ENCODE data around the gene CSTB.

The CSTB gene

DNA sequence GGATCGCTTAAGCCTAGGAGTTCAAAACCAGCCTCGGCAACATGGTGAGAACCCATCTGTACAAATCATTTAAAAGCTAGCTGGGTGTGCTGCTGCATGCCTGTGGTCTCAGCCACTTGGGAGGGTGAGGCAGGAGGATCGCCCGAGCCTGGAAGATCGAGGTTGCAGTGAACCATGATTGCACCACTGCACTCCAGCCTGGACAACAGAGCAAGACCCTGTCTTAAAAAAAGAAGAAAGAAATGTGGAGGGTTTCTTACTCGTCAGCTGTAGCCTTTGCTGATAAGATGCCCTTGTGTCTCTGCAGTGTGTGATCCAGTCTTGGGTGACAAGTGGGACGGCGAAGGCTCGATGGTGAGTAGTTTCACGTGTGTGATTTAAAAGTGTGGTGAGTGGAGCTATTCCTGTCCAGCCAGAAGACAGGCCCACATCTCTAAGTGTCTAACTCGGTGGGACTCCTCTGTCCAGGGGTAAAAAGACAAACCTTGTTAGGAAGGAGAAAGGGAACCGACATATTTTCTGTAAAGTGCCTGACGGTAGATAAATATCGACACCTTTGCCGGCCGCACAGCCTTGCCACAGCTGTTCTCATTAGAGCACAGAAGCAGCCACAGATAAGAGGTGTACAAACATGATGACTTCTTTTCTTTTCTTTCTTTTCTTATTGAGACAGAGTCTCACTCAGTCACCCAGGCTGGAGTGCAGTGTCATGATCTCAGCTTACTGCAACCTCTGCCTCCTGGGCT lies 30.2 kb downstream of the CSTB start:
- no peak for DNase-seq

DNA sequence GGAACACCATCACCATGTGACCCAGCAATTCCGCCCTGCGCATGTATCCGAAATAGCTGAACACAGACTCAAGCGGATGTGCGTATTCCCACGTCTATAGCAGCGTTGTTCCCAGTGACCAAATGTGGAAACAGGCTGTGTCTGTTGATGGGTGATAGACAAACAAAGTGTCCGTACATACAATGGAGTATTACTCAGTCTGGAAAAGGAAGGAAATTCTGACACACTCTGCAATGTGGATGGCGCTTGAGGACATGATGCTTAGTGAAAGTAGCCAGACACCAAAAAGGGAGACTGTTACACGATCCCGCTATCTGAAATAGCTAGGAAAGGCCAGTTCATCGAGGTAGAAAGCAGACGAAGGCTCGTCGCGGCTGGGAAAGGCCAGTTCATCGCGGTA lies 31.4 kb downstream of the CSTB start:
- DNase-seq: no peak

DNA sequence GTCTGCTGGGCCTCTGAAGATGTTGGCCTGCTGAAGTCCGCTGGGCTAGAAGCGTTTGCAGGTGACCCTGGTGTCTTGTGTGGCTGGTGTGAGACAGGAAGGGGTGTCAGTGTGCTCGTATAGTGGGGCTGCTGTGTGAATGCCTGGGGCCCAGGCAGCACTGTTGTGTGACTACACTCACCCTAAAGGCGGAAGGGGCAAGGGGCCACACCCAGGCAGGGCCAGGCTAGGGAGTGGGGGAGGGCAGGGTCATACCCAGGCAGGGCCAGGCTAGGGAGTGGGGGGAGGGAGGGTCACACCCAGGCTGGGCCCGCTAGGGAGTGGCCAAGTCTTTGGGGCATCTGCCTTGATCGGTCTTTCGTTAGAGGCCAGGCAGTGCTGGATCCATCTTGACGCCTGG lies 32.2 kb downstream of the CSTB start:
- DNase-seq: peak in 1 of 2 donors; percentile 21

DNA sequence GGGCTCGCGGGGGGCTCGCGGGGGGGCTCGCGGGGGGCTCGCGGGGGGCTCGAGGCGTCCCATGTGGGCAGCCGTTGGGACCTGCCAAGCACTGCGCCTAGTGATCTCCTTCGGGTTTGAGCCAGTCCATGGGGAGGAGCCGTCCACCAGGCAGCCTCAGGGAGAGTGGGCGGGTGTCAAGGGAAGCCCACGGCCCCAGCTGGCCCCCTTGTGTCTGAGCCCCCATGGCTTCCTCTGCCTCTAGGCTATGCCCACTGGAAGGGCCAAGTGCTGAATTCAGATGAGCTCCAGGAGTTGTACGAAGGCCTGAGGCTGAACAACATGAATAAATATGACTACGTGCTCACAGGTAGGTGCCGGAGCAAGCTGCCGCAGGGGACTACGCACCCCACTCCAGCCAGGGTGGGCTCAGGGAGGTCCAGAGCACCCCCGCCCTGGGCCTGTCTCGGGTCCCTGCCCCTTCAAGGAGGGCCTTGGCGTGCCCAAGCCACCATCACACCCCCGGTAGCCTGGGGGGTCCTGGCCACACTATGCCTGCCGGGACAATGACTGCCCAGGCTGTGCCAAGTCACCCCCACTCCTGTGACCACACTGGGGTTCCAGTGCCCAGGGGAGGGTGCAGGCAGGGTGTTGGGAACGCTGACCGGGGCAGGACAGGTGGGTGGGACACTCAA lies 34.5 kb downstream of the CSTB start:
- DNase-seq: no peak

DNA sequence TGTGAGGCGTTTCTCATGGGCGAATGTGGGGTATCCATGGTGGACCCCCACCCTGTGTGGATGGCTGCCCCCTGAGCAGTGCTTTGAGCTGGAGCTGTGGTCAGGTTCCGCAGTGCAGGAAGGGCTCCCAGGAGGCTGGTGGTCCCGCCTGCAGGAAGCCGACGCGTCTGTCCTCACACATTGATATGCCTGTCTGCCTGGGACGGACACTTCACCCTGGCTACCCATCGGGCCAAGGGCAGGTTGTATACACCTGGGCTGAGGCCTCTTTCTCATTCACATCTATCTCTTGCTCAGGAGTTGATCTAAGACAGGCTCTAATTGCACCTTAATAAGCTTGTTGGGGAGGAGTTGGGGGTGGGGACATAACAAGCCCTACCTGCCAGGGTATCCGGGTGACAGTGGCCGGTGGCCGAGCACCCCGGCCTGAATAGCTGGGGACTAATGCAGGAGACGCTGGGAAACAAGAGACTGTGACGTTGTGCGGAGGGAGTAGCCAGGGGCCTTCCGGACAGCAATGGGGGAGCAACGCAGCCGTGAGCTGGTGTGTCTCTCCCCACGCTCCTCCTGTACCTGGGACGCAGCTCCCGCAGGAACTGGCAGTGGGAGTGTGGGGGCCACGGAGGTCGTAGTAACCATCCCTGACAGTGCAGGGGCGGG lies 35.5 kb downstream of the CSTB start:
- DNase-seq: no peak

DNA sequence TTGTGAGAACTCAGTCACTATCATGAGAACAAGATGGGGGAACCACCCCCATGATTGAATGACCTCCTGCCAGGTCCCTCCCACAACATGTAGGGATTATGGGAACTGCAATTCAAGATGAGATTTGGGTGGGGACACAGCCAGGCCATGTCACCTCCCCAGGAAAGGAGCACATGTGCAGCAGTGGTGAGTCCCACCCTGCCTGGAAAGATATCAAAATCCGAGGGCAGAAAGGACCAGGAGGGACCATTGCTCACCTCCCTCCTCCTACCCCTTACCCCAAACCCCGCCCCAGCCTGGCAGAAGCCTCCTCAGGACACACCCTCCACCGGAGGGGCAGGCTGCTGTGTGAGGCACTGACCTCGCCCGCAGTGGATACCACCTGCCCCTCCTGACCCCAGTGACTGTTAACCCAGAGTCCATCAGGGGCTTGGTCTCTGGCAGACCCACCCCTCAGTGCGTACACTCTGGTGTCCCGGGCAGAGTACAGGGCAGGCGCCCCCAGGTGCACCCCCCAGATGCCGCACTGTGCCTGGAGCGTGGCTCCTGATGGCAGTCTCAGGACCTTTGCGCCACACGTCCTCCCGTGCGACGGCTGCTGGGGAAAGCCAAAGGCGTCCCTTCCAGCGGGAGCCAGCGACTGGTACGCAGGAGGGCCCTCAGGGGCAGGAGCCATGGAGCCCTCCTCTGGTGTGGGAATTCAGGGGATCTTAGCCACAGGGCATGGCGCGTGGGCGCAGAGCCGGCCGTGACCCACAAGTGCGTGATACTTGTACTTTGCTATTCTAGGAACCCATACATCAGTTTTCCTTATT lies 36.3 kb downstream of the CSTB start:
- no peak for DNase-seq

DNA sequence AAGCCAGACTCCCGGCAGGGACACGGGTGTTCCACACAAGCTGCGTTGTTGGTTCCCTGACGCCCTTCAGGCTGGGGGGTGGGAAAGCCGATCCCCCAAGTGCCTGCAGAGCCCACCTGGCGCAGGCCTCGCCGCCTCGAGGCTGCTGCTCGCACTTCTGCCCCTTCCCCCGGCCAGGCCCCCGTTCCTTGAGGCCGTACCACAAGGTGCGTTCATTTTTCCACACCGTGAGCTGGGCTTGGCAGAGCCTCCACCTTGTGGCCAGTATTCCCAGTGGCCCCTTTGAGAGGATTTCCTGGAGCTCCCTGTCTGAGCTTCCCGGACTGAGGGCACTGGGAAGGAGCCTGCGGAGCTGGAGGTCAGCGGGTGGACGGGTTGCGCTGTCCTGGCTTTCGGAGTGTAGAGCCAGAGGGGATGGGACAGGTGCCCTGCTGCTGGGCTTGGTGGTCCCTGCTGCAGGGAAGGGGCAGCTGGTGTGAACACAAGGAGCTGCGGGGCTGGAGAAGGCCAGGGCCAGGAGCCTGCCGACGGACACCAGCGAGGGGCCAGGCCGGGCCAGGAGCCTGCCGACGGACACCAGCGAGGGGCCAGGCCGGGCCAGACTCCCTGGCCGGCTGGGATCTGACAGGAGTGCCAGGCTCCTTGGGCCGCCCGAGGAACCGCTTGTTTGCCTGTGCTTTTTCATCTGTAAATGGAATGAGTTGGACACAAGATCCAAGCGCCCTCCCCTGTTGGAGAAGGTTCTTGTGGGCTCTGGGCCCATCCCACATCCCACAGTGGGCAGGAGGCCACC lies 38.8 kb downstream of the CSTB start:
- DNase-seq: no peak

DNA sequence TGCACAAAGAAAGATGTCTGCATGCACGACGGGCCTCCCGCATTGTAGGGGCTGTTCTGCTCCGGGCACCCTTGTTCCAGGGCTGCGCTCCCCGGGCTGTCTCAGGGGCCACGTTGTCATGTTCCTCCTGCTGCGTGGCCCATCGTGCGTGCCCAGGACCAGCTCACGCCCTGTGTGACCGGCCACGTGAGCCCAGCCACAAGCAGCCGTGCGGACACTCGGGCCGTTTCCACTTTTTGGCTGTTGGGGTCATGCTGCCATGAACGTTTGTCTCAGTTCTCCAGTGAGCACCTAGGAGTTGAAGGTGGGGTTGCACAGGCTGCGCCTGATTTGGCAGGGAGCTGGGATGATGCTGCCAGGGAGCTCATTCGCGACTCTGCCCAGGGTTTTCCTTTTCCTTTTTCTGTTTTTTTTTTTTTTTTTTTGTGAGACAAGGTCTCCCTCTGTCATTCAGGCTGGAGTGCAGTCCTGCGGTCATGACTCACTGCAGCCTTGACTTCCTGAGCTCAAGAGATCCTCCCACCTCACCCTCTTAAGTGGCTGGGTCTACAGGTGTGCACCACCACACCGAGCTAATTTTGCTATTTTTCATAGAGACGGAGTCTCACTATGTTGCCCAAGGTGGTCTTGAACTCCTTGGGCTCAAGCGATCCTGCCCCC lies 39.8 kb downstream of the CSTB start:
- DNase-seq: no peak

DNA sequence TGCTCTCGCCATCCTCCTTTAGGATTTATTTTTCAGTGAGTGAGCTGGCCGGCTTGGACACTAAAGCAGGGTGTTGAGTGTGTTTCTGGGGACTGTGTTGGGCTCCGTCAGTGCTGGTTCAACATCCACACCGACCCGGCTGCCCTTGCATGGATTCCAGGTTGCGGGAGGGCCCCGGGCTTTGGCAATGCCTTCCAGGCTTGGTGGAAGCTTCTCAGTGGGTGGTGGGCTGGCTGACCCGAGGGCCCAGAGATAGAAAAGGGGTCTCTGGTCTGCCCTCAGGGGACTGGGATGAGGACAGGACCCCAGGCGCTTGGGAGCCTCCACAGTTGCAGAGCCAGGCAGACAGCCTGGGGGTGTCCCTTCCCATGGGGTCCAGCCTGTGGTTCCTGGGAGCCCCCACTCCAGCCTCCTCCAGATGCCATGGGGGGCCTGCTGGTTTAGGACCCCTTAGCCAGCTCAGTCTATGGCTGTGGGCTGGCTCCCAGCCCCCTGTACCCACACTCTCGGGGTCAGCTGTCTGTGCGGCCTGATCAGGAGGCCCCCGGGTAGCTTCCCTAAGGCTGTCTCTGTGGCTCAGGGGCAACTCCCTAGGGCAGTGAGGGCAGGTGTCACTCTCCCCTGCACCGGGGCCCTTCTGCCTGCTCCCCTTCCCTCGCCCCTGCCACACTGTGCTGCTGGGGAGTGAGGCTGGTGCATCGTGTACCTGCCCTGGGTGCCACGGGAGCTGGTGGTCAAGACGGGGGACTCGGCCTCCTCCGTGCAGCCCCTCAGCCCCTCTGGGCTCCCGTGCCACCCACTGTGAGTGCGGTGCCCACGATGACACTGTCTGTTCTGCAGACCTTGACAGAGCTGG lies 40.6 kb downstream of the CSTB start:
- no peak for DNase-seq

DNA sequence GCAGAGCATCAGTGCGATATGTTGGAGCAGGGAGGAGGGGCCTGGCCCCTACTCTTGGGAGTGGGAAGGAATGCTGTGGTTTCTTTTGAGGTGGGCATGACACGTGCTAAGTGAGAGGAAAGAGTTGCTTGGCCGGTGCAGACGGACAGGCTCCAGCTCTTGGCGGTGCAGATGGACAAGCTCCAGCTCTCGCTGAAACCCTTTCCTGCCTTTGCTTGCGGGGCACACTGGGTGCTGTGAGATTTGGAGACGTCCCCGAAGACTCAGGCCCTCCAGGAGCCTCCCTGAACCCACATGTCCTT lies 41.2 kb downstream of the CSTB start:
- no peak for DNase-seq

DNA sequence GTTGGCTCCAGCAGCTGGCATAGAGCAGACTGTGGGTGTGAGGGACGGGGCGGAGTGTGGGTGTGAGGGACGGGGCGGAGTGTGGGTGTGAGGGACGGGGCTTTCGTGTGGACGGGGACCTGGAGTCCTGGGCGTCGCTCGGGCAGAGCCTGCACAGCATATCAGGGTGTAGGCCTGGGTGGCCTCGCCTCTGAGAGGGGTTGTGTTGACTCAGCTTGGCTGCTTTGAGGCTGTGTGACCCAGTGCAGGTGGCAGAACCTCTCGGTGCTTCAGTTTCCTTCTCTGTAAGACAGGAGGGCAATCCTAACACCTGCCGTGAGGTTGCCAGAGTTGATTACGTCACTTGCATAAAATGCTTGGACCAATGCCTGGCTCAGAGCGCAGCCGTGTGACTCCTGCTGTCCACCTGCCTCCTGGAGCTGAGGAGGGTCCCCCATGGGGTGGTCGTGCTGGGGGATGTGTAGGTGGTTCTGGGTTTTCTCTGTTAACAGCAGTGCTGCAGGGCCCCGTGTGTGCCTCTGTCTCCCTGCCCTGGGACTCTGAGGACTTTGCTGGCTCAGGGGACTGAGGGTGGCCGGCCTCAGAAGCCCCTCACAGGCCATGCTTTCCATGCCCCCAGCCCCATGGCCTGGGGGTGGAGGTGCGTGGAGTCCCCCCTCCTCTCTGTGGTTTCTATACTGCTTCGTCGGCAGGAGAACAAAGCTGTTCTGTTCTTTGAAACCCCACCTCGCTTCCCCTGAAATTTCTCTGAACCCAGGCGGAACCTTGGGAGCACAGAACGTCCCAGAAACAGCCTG lies 41.8 kb downstream of the CSTB start:
- no peak for DNase-seq

DNA sequence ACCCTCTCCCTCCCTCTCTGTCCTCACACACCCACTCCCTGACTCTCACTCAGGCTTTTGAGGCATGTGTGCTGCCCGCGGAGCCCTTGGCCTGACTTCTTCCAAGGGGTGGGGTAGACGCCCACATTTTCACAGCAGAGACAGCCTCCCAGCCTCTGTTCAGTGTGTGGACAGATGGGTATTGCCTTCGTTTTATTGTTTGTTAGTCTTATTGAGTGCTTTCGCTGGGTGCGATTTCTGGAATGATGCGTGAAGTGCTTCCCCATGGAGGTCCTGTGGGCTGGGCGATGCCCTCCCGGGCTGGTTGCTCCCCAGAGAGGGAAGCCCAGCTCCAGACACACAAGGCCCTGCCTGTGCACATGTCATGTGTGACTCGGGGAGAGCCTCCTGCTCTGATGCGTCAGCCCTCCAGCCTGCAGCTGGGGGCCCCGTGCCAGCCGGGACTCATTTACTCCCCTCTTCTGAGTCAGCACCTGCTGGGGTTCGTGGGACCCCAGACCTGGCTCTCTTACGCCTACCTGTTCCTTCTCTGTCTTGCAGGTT lies 42.5 kb downstream of the CSTB start:
- DNase-seq: no peak

DNA sequence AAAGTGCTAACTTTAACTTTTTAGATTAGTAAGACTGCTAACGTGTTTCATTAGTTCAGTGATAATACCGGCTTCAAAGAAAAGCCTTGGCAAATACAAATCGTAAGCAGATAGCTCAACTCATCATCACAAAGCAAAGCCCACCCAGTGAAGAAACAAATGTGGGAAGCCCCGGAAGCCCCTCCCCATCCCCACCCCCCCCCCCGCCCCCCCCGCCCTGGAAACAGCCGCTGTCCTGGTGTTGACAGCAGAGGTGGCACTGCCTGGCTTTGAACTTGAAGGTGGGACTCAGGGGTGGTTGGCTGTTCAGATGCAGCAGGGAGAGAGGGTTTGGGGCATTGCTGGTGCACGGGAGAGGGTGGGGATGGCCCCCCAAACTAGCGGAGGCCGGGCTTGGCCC lies 43.0 kb downstream of the CSTB start:
- no peak for DNase-seq

DNA sequence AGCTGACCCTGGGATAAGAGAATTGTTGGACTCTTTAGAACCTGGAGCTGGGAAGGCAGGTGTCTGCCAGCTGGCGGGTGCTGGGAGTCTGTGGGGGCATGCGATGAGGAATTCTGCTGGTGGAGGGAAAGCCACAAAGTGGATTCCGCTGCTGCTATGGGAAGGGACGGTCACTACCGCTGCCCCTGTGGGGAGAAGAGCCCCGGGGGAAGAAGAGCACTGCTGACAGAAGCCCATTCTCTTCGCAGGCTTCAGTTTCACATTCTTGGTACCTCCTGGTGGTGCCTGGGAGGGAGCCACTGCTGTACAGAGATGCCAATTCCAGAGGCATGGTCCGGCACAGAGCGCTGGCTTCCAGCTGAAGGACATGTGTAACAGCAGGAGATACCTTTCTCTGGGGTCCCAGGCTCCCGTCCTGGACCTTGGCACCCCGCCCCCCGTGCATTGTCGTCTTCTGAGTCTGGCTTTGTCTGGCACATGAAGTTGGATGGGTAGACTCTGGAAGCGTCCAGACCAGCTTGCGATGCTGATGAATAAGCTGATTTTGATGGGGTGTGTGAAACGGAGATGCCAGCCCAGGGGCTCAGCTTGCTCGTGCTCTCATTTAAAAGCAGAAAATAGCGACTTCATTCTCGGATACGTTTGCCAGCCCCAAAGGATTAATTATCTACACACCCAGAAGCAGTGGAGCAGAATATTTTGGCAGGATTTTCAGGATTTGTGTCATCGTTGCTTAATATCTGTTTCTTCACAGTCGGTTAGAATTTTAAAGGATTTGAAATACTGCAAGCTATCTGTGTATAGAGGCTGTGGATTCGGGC lies 44.0 kb downstream of the CSTB start:
- no peak for DNase-seq

DNA sequence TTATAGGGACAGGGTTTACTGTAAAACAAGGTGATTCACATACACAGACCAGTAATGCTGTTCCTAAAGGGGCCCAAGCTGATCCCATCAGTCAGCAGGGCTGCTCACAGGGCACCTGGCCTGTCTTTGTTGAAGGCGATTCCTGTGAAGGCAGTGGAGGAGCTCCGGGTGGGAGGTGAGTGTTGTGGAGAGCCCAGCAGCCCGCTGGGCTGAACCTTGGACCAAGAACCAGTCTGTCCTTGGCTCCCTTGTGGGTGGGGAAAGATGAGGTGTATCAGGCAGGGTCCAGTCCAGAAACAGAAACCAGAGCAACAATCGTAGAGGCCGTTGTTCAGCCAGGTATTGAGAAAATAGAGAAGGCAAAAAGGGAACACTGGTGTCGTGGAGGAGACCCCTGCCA lies 44.6 kb downstream of the CSTB start:
- DNase-seq: no peak

DNA sequence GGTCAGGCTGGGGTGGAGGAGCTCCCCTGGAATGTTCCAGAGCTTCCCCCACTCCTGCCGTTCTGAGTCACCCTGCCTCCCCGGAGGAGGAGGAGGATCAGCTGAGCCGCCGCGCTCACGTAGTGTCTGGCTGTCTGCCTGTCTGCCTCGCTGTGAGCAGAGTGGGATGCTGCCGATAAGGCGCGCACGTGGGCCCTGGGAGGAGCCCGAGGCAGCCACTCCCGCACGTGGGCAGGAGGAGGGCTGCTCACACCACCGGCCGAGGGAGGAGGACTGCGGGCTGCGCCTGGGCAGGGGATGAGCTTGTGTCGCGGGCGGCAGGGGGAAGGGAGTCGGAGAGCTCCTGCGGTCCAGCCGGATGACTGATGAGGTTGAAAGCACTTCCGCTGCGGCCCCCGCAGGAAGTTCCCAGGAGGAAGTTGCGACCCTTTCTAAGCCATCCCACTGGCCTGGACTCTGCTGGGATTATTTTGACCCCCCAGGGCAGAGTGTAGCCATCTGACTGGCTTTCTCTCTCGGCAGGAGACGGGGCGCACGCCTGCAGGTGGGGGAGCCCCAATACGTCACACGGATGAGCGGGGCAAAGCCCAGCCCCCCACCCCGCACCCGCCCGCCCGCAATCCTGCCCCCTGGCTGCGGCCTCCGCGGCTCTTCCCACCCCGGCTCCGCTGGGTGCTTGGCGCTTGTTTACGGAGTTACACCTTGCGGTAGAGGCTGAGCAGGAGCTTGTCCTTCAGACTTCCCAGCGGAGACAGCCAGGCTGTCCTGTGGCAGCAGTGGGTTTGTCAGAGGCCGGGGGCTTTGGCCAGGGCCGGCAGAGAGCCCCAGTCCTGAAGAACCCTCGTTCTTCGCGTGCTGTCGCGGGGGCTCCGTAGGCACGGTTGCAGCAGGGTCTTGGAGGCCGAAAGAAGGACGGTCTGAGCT lies 47.4 kb downstream of the CSTB start:
- DNase-seq: peak; percentile 84 to 88

DNA sequence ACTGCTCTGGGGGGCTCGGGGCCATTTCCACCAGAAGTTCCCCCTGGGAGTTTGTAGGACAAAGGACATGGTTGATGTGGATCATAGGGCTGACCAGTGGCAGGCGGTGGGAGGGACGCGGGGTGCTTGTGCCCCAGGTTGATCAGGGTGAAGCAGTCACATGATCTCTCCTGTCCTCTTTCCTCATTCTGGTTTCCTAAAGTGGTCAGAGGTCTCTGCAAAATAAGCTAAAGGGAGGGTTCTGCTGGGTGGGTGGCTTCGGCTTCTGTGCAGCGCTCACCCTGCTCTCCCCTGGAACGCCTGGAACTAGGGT lies 48.0 kb downstream of the CSTB start:
- DNase-seq: no peak

DNA sequence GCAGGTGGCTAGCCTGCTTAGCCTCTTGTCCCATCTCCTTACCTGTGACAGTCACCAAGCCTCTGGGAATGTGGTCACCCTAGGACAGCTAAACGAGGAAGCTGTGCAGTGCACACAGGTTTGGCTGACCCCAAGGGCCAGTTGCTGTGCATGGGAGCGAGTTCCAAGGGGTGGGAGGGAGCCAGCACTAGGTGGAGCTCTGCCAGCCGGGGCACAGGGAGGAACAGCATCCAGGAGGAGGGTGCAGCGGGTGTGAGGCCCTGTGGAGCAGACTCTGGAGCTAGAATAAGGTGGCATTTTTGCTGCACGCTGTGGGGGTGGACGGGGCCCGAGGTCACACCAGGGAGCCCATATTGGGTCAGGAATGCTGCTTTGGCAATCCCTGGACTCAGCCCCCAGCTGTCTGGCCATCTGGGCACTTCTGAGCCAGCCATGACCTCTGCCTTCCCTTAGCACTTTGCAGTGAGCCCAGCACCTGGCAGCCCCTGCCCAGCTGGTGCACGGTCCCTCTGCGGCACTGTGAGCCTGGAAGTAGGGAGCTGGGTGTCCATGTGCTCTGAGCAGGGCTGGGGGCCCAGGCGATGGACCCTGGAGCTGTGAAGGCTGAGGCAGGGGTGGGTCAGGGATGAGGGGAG lies 48.5 kb downstream of the CSTB start:
- no peak for DNase-seq
